ENCODE results near the gene TNFSF15. TPM values are rescaled to one million over a fixed set of nuclear protein-coding genes. Genes with fewer than 3 reads are reported as not detected.

Gene TNFSF15
- not detected for total RNA-seq (2021; ENCODE audit: unreplicated experiment)
- not detected in 2 replicates for polyA plus RNA-seq (2012)
- Bru-seq, nascent RNA = percentile 7 among the genes with signal in this experiment
- percentile 11 among the genes with signal in this experiment for BruChase-seq, experiment 1, labeled RNA remaining after a 6-hour chase
- BruChase-seq, experiment 2, labeled RNA remaining after a 2-hour chase = percentile 16 among the genes with signal in this experiment
- long read RNA-seq = 0 reads

DNA sequence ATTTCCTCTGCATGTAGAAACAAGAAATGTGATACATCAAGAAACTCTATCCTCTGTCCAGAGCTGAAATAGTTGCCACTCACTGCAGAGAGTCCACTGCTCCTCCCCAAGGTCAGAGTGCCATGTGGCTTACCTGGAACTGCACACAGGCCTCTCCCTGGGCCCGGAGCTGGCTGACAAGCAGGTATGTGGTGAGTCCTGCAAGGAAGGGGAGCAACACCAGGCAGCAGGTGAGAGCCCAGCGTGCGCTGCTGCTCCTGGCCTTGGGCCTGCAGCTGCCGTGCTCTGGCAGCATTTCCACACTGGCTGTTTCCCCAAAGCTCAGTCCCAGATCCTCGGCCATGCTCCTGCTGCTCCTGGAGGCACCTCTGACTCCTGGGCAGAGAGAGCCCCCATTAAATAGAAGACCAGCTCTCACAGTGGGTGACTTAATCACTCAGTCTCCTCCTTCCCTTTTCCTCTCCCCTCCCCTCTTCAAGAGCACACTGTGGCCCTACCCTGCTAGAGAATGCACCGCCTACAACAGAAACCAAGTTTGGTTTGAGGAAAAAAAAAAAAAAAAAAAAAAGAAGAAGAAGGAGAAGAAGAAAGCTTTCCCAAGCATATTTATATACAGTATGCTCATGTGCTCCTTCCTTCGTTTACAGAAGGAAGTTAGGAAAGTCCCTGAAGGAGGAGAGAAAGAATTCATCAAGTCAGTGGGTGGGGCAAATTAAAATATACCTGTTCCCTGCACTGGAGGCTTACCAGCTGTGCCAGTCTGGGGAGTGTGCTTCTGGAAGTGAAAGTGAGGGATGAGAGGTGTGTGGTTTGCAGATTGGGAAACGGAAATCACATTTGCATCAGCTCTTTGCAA lies at the start of gene TNFSF15:
Gene TNFSF15 (minus strand): TSS at position 370 of the 856 bp plus-strand sequence. CDS start 27 bp downstream, at position 343.
- POLR2A ChIA-PET = no interaction called here
- no peak within 1 kb of the TSS for H3K4me3 ChIP-seq (replicated peaks in 1 of 2; ENCODE audit: low read depth in 1 of 2, low read length in 2 of 2)
- H3K4me1 ChIP-seq (ENCODE audit: control insufficient read depth in 1 of 2, insufficient read depth in 2 of 2, low read length in 2 of 2) = peaks cover 26 to 32% of the 10 kb centered on the region in 2 experiments
- H4K20me1 ChIP-seq (ENCODE audit: insufficient read depth) = no peaks in the 10 kb centered on the region
- no peak within 1 kb of the TSS for H3K27ac ChIP-seq (ENCODE audit: low read depth, low read length)
- H2AFZ ChIP-seq (ENCODE audit: low read depth, low read length, poor library complexity, severe bottlenecking) = no peak within 1 kb of the TSS
- intact Hi-C loops (cut with micrococcal nuclease) = no loop called here
- no TSS peak for BruUV-seq (replicated peaks)
- no peaks in the 10 kb centered on the region for H3K36me3 ChIP-seq (ENCODE audit: control insufficient read depth in 1 of 2, insufficient read depth in 2 of 2, low read length in 2 of 2)
- peak within 1 kb of the TSS; percentile 60 for H3K4me2 ChIP-seq (ENCODE audit: low read length)
- TF ChIP-seq, protein P1, sequence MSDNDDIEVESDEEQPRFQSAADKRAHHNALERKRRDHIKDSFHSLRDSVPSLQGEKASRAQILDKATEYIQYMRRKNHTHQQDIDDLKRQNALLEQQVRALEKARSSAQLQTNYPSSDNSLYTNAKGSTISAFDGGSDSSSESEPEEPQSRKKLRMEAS (IDR thresholded peaks at IDR 0.05) = no peak
- TF ChIP-seq POLR2A (IDR thresholded peaks at IDR 0.05; ENCODE audit: borderline replicate concordance, extremely low read depth, insufficient read depth, insufficient read length) = no peak
- CTCF ChIA-PET = no interaction called here
- ATAC-seq = peak; percentile 42
- H3K27me3 ChIP-seq (ENCODE audit: insufficient read depth, low read length) = peaks cover 3% of the 10 kb centered on the region; the same call in 1 of the 2 replicates
- H3K9me3 ChIP-seq (ENCODE audit: control insufficient read depth in 1 of 2, insufficient read depth in 1 of 2, low read depth in 1 of 2, low read length in 2 of 2) = no peaks in the 10 kb centered on the region
- RAD21 ChIA-PET (ENCODE audit: low non-redundant PET in 1 of 2, low total read pairs in 2 of 2, uncharacterized antibody in 2 of 2, unreplicated experiment in 2 of 2) = no interaction called here
- H3K79me2 ChIP-seq (ENCODE audit: insufficient read depth, low read length) = no peaks in the 10 kb centered on the region
- no peaks in the 10 kb centered on the region for H3K9me2 ChIP-seq (ENCODE audit: insufficient read depth)
- DNase-seq (ENCODE audit: low read depth, low spot score) = no peak
- no peak within 1 kb of the TSS for H3K9ac ChIP-seq (ENCODE audit: low read length)

DNA sequence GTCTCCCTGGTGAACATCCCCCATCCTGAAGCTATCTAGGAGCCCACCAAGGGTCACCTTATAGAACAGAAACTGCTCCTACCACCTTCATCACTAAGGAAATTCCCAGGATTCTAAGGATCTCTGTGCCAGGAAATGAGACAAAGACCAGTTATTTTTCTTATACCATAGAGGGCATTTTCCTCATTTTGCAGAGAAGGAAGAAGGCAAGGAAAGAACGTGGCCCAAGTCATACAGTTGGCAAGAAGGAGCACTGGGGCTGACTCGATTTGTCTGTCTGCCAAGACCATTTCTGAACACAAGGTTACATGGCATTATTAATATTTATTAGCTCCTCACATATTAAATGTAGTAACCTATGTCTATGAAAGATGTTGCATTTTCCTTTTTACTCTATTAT lies 49.6 kb upstream of the TNFSF15 start:
- Histone ChIP-seq H3K4me1 (ENCODE audit: control insufficient read depth in 1 of 2, insufficient read depth in 2 of 2, low read length in 2 of 2) (no peaks in the 10 kb centered on the region), H3K79me2 (ENCODE audit: insufficient read depth, low read length) (no peaks in the 10 kb centered on the region), H3K36me3 (ENCODE audit: control insufficient read depth in 1 of 2, insufficient read depth in 2 of 2, low read length in 2 of 2) (no peaks in the 10 kb centered on the region), H3K4me3 (replicated peaks in 1 of 2; ENCODE audit: low read depth in 1 of 2, low read length in 2 of 2) (no peak overlapping the region), H3K9me3 (ENCODE audit: control insufficient read depth in 1 of 2, insufficient read depth in 1 of 2, low read depth in 1 of 2, low read length in 2 of 2) (no peaks in the 10 kb centered on the region), H3K27me3 (ENCODE audit: insufficient read depth, low read length) (peaks cover 12% of the 10 kb centered on the region), H3K4me2 (ENCODE audit: low read length) (no peak overlapping the region), H3K27ac (ENCODE audit: low read depth, low read length) (no peak overlapping the region), H2AFZ (ENCODE audit: low read depth, low read length, poor library complexity, severe bottlenecking) (no peak overlapping the region), H4K20me1 (ENCODE audit: insufficient read depth) (no peaks in the 10 kb centered on the region), H3K9me2 (ENCODE audit: insufficient read depth) (no peaks in the 10 kb centered on the region), H3K9ac (ENCODE audit: low read length) (no peak overlapping the region)
- ChIA-PET CTCF (no interaction called here), POLR2A (no interaction called here), RAD21 (ENCODE audit: low non-redundant PET in 1 of 2, low total read pairs in 2 of 2, uncharacterized antibody in 2 of 2, unreplicated experiment in 2 of 2) (no interaction called here)
- intact Hi-C loops (cut with micrococcal nuclease) = no loop called here
- no TSS peak for BruUV-seq (replicated peaks)
- ATAC-seq = no peak
- DNase-seq (ENCODE audit: low read depth, low spot score) = no peak
- TF ChIP-seq YY1 (IDR thresholded peaks at IDR 0.05; ENCODE audit: extremely low read depth, insufficient replicate concordance, low read depth, low read length) (no peak), POLR2A (IDR thresholded peaks at IDR 0.05; ENCODE audit: borderline replicate concordance, extremely low read depth, insufficient read depth, insufficient read length) (no peak), CEBPB (IDR thresholded peaks at IDR 0.05; ENCODE audit: low read depth) (no peak), CBX3 (IDR thresholded peaks at IDR 0.05; ENCODE audit: low read depth) (no peak), SRF (IDR thresholded peaks at IDR 0.05; ENCODE audit: low read depth) (no peak), EZH2 (IDR thresholded peaks at IDR 0.05) (no peak), SP1 (IDR thresholded peaks at IDR 0.05; ENCODE audit: low read depth) (no peak), FOSL1 (IDR thresholded peaks at IDR 0.05; ENCODE audit: low read depth) (no peak), ZNF274 (IDR thresholded peaks at IDR 0.05; ENCODE audit: low read depth, low read length) (no peak)
- TF ChIP-seq, protein P2, sequence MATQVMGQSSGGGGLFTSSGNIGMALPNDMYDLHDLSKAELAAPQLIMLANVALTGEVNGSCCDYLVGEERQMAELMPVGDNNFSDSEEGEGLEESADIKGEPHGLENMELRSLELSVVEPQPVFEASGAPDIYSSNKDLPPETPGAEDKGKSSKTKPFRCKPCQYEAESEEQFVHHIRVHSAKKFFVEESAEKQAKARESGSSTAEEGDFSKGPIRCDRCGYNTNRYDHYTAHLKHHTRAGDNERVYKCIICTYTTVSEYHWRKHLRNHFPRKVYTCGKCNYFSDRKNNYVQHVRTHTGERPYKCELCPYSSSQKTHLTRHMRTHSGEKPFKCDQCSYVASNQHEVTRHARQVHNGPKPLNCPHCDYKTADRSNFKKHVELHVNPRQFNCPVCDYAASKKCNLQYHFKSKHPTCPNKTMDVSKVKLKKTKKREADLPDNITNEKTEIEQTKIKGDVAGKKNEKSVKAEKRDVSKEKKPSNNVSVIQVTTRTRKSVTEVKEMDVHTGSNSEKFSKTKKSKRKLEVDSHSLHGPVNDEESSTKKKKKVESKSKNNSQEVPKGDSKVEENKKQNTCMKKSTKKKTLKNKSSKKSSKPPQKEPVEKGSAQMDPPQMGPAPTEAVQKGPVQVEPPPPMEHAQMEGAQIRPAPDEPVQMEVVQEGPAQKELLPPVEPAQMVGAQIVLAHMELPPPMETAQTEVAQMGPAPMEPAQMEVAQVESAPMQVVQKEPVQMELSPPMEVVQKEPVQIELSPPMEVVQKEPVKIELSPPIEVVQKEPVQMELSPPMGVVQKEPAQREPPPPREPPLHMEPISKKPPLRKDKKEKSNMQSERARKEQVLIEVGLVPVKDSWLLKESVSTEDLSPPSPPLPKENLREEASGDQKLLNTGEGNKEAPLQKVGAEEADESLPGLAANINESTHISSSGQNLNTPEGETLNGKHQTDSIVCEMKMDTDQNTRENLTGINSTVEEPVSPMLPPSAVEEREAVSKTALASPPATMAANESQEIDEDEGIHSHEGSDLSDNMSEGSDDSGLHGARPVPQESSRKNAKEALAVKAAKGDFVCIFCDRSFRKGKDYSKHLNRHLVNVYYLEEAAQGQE (IDR thresholded peaks at IDR 0.05; ENCODE audit: low read depth) = no peak
- TF ChIP-seq, protein P1 (IDR thresholded peaks at IDR 0.05) = no peak
